Stimulated activated CD4-positive, alpha-beta T cell treated with anti-CD3 and anti-CD28 coated beads, Interleukin-15, amount 100 ng/mL, for 1 hour (primary cell): Measurements from ENCODE around the gene CYP1A2.
"Not testable (repeated sequence)": the region's sequence is repeated elsewhere in the genome, so short reads cannot be mapped to it uniquely, and the experiment has no call there.

ENCODE experiments used
- DNase-seq, 2 donors: peaks; one replicate each; pipeline ENCODE4 v3.0.0-alpha.2; 2020; ENCODE audit warnings: low read depth in 1 of 2, low spot score in 1 of 2

CYP1A2 gene

DNA sequence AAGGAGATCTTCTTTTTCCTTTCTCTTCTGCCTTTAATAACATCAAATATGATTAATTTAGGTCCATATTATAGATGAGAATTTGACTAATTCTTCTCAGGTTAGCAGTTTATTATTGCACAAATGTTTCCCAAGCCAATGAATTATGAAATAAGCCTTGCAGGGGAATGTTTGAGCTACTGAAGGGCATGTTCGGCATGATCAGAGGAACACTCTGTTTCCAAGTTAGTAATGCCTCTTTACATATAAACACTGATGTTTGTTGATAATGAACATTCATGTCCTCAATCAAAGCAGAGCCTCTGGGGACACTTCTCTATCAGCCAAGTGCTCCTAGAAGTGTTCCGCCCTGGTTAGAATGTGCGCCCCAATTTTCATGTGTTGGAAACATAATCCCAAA is 13.3 kb upstream of the CYP1A2 start:
- DNase-seq = no peak

DNA sequence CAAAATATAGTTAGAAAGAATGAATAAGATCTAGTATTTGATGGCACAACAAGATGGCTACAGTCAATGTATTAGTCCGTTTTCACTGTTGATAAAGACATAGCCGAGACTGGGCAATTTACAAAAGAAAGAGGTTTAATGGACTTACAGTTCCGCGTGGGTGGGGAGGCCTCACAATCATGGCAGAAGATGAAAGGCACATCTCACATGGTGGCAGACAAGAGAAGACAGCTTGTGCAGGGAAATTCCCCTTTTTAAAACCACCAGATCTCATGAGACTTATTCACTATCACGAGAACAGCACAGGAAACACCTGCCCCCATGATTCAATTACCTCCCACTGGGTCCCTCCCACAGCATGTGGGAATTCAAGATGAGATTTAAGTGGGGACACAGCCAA is 10.4 kb upstream of the CYP1A2 start:
- not testable (repeated sequence) for DNase-seq

DNA sequence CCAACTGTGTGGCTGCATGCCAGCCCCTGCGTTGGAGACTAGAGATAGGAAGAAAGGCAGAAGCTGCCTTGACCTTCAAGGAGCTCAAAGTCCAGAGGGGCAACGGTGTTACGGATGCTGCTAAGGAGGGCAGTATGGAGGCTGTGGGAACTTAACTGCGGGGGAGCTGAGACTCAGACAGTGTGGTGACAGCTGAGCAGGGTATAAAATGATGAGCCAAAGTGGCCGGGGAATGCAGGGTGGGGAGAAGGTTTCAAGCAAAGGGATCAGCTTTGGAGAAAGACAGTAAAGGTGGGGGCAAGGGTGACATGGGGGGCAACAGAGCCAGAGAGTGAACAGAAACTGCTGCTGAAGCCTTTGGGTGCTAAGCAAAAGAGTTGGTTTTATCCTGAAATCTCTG is 6.2 kb upstream of the CYP1A2 start:
- no peak for DNase-seq

DNA sequence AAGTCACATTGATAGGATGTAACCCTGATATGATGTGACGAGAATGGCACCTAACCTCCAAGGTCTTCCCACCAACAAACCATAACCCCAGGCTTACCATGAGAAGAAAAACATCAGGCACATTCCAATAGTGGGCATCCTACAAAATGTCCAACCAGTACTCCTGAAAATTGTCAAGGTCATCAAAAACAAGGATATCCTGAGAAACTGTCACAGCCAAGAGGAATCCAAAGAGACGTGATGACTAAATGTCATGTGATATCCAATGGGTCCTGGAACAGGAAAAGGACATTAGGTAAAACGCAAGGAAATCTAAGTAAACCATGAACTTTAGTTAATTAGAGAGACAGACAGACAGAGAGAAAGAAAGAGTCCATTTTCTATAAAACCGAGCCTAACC is 2.3 kb upstream of the CYP1A2 start:
- no peak for DNase-seq

DNA sequence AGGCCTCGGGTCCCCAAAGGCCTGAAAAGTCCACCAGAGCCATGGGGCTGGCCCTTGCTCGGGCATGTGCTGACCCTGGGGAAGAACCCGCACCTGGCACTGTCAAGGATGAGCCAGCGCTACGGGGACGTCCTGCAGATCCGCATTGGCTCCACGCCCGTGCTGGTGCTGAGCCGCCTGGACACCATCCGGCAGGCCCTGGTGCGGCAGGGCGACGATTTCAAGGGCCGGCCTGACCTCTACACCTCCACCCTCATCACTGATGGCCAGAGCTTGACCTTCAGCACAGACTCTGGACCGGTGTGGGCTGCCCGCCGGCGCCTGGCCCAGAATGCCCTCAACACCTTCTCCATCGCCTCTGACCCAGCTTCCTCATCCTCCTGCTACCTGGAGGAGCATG is 1.2 kb downstream of the CYP1A2 start:
- DNase-seq = no peak

DNA sequence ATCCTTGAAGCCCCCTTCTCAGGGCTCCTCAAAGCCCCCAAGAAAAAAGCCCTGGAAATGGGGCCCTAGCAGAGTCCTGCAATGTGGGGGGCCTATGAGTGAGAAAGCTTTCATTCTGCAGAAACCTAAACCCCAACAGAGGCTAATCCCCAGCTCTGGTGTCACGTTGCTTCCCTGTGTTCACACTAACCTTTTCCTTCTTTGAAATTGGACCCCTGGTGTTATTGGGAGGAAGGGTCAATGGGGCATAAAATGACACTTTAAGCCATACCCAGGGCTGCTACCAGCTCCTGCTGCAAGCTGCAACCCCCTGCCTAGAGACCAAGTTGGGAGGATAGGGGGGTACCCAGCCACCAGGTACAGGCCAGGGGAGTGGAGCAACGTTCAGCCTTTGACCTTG is 2.1 kb downstream of the CYP1A2 start:
- no peak for DNase-seq

DNA sequence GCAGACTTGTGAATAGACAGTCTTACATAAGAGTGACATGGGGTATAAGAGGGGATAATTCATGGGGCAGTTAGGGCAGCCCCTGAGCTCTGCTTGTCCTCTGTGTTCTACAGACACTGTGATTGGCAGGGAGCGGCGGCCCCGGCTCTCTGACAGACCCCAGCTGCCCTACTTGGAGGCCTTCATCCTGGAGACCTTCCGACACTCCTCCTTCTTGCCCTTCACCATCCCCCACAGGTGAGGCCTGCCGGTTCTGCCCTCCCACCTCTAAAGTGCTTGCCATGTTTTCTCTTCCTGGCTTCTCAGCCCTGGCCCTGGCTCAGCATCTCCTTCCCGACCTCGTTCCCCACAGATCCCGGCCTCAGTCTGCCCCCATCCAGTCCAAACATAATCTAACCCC is 3.4 kb downstream of the CYP1A2 start:
- DNase-seq = no peak

DNA sequence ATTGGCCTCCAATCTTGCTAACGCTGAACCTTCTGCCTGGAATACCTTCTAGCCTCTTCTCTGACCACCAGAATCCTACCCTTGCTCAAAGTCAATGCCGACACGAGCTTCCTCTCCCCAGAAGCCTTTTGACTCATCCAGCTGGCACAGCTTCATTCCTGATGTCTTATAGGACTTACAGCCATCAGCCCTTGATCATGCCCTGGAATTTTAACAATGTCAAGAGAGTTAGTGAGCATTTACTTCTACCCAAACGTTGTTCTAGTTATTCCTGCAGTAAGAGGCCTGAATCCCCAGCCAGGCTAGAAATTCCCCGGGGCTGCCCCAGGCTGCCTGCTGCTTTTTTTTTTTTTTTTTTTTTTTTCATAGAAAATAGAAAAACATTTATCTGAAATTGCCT is 3.9 kb downstream of the CYP1A2 start:
- DNase-seq = no peak

DNA sequence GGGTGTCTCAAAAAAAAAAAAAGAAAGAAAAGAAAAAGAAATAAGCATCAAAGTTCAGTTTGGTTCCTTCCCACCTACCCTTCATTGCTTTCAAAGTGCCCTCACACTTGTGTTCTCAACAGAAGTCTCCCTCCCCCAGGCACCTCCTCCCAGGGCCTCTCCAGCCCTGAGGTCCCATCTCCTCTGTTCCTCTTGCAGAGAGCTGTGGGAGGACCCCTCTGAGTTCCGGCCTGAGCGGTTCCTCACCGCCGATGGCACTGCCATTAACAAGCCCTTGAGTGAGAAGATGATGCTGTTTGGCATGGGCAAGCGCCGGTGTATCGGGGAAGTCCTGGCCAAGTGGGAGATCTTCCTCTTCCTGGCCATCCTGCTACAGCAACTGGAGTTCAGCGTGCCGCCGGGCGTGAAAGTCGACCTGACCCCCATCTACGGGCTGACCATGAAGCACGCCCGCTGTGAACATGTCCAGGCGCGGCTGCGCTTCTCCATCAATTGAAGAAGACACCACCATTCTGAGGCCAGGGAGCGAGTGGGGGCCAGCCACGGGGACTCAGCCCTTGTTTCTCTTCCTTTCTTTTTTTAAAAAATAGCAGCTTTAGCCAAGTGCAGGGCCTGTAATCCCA is 6.1 kb downstream of the CYP1A2 start:
- no peak for DNase-seq

DNA sequence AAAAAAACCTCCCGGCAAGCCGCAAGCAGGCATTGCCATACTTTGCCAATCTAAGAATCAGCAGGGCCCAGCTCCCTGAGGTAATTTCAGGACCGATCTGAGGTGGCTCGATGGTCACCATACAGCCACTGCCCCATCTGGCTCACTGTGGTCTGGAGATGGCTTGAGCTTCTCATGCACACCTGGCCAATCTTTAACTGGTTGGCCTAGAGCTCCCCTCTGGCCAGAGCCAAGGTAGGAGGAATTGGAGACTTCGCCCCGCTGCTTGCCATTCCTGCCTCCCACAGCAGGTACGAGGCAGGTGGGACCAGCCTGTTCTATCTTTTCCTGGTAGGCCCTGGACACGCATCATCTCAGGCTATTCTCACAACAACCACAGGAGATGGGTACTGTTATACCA is 10.1 kb downstream of the CYP1A2 start:
- no peak for DNase-seq

DNA sequence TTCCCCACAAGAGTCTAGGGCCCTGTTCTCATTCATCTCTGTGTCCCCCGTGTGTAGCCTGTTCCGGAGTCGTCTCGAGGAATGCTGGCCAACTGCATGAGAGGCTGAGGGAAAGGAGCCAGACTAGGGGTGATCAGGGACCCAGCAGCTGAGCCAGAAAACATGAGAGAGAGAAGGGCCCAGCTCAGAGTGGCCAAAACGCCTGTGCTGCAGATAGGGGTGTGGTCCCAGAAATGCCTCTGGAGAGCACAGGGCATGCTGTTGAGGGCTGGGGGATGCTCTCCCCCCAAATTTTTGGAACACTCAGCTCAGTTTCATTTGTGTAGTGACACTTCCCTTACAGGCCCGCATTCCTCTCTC is 14.1 kb downstream of the CYP1A2 start:
- DNase-seq = no peak

DNA sequence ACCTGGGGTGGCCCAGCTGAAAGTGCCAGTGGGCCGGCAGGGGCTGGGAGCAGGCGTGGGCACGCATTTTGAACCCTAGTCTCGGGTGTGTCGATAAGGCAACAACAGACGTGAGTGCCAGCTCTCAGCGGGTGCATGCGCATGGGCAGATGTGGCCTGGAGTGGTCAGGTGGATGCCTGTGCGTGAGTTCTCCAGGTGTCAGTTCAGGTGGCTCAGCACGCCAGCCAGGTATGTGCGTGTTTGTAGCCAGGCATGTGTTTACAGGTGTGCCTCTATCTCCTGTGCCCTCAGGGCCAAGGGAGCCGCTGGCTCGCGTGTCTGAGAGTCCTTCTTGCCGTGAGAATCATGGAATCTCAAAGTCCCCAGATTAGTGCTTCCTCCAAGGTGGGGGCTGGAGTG is 14.8 kb downstream of the CYP1A2 start:
- DNase-seq = no peak

DNA sequence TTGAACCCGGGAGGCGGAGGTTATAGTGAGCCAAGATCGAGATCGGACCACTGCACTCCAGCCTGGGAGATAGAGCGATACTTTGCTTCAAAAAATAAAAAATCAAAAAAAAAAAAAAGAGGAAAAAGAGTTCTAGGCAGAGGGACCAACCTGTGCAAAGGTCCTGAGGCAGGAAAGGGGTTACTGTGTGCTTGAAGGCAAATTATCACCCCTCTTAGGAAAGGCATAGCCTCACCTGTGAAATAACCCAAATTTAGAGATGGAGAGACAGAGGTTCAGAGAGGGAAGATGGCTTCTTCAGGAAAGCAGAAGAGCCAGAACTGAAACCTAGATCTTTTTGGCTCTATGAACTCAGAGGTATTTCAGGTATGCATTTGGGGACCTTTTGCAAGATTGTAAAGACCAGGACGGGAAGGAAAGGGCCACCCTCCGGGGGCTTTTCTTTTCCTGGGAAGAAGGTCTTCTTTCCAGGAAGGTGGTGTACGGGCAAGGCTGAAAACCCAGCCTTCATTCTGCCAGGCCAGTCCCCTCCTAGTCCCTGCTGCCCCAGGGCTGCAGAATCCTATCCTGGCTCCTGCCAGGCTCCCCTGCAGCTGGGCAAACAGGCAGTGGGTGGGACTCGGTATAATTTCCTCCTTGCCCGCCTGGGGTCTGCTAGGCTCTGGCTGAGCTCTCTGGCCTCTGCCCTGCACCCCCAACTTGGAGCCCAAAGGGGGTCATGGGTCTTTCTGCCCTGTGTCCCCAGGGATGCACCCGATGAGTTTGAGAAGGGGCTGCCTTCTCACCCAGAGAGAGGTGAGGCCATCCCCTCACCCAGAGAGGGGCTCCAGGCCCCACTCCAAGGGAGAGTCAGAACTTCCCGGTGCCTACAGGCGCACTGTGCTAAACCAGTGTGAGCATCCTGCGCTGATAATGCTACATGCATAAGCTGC is 18.8 kb downstream of the CYP1A2 start:
- DNase-seq = no peak

DNA sequence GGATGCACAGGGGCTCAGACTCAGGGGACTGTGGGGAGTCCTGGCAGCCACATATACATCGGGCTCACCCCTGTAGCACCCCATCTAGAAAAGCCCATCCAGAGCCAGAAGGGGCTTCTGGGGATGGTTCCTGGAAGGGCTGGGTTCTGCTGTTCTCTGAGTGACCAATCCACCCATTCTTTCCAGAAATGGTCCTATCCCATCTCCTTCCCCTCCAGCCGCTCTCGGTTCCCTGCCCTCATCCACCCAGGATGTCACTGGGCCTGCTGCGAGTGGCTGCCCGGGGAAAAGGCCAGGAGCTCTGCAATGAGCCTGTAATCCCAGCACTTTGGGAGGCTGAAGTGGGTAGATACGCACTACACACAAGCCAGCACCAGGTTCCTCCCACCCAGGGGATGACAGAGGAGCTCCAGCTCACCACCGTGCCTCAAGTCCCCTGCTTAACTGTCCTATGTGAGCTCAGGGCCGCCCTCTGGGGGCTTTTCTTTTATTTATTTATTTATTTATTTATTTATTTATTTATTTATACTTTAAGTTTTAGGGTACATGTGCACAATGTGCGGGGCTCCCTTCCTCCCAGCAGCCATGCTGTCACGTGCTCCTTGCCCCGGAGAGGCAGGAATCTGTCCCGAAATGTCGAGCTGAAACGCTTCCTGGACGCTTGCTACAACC is 19.6 kb downstream of the CYP1A2 start:
- no peak for DNase-seq

DNA sequence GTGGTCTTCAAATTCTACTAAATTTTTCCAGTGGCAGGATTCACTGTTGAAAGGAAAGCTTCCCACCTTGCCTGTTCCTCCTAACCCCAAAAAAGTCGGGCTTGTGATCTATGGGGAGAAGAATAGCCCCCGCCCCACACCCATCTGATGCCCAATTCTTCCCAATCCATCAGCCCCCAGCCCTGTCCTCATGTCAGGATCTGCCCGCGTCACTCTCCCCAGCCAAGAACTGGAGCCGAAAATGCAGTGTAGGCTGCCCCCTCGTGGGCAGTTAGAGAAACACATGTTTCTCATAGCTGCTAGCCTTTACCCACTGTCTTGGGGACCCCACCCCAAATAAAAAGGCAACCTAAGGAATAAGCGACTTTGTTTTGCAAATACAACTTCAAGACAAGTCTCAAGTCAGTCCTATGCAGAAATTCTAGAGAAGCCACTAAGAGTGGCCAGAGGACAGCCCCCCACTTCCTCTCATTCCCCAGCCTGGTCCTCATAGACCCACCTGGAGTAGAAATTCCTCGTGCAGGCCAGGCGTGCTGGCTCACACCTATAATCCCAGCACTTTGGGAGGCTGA is 20.2 kb downstream of the CYP1A2 start:
- peak in 1 of 2 donors; percentile 53 for DNase-seq

DNA sequence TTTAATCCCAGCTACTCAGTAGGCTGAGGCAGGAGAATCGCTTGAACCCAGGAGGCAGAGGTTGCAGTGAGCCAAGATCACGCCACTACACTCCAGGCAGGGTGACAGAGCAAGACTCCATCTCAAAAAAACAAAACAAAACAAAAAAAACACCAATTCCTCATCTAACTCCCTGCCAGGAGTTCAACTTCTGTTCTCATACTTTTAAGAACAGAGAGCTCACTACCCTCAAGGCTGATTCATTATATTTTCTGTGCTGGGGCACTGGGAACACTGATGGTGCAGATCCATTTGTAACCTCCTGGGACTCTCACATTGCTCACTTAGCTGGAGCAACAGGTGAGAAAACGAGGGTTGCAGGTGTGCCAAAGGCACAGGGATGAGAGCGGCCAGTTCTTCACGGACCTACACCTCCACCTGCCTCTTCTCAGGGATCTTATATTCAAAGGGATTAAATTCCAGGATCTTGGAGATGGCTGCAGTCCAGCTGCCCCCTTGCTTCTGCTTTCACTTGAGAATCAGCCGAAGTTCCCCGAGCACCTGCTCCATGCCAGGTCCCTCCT is 20.9 kb downstream of the CYP1A2 start:
- DNase-seq = no peak

DNA sequence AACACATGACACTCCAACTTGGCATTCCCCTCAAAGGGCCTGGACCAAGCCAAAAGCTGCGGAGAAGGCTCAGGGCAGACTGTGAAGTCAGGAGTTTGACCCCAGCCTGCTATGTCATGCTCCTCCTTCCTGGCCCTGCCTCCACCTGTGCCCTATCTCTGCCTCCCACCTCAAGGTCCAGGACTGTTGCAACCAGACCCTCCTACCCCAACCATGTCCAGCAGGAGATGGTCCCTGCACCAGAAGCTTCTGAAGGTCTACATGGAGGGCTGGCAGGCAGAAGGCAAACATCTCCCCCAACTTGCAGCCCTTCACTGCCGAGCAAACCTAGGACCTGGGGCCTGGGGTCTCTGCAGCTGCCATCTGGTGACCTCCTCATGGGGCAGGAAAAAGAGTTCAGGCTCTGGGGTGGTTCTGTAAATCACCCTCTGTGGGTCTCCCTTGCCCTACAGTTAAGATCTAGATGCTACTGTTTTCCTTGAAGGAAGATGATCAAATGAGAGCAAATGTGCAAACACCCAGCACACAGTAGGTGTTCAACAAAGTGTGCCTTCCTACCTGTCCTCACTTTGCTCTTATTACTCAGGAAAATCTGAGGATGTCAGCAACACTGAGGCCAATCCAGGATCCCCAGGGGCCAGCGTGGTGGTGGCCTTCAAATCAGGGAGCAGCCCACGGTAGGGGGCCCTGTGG is 21.7 kb downstream of the CYP1A2 start:
- no peak for DNase-seq

DNA sequence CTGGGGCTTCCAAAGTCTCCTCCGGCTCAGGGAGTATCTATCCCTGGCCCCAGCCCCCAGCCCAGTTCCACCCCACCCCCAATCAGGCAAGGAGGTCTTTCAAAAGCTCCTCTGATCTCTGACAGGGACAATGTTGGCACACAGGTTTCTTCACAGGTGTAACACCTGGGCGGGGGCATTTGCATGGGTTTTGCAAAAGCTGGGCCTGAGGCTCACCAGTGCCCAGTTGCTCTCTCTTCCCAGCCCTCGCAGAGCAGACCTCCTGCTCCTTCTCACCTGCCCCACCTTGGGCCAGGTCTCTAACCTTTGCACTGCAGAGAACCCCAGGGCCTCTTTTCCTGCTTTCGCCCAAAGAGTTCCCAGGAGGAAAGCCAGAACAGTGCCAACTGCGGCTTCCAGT is 24.7 kb downstream of the CYP1A2 start:
- DNase-seq = no peak

DNA sequence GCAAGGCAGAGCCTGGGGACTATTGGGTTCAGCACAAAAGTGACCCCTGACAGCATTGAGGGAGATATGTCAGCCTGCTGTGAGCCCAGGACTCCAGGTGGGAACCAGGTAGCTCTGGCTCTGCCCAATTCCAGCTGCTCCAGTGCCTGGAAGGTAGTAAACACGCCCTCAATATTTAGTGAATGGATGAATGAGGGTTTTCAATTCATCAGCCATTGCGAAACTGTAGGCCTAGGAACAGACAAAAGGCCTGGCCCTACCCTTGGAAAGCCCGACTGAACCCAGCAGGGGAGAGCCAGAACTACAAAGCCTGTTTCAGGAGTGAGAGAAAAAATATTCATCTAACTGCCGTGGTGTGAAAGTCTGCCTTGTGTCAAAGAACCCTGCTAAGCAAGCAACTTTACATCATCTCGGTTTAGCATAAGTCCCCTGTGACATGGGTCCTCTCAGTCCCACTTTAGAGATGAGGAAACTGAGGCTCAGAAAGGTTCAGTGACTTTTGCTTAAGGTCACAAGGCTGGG is 25.1 kb downstream of the CYP1A2 start:
- no peak for DNase-seq

DNA sequence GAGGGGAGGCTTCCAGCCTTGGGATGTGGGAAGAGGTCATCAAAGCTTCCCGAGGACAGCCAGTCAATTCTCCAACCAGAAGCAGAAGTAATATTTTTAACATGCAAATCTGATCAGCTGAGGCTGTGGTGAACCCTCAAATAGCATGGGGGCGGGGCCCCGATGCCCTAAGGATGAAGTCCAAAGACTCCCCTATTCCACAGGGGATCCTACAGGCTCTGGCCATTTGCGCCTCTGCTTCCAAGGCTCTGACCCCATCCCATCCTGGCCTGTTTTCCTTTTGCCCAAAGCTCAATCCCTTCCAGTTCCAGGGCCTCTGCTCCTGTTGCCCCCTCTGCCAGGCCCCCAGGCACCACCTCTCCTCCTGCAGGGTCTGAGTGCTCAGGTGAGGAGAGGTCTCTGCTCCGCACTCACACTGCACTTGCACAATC is 26.5 kb downstream of the CYP1A2 start:
- DNase-seq = no peak

DNA sequence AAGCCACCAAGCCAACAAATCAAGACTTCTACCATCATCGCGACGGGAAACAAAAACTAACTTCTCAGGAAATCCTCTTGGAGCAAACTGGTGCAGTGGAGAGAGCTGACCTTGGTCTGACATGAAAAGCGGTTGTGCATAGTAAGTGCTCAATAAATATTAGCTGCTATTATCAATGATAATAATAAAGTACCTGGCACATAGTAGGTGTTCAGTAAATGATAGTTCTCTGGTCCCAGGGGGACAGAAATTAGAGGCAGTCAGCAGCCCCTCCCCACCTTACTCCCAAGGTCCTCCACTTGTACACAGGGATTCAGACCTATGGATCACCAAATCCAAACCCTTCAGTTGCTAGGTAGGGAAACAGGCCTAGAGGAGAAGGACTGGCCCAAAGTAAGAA is 27.2 kb downstream of the CYP1A2 start:
- no peak for DNase-seq
